GM21529 (cell line): ENCODE data around the gene FAM168A.

Experiments used
- ATAC-seq: cut with Tn5 transposase; IDR thresholded peaks from one replicate; pipeline ENCODE4 v1.9.1; 2021; ENCODE audit not compliant: unreplicated experiment

FAM168A gene

DNA sequence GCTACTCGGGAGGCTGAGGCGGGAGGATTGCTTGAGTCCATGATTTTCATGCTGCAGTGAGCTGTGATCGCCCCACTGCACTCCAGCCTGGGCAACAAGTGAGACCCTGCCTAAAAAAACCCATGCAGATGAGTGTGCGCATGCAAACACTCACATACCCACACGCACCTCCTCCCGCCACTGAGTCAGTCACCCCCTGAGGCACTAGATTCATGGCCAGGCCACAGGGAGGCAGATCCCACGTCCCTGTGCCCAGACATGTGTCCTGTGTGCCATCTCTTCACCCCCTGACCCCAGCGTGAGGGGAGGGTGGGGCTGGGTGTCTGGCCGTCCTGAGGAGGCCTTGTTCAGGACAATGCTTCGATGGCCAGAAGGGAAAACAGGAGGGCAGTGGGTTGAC lies 206.2 kb downstream of the FAM168A start:
- no peak for ATAC-seq

- ATAC-seq: no peak
Measured at GRCh38 chr11:73390601-73391565, 207.0 kb downstream of the FAM168A start.

GRCh38 chr11:73389916-73390315 lies 208.0 kb downstream of the FAM168A start:
- ATAC-seq: no peak

- ATAC-seq: no peak
Measured at GRCh38 chr11:73389134-73389525, 208.8 kb downstream of the FAM168A start.

GRCh38 chr11:73388265-73389133 lies 209.4 kb downstream of the FAM168A start:
- ATAC-seq: no peak

GRCh38 chr11:73387594-73388264 lies 210.2 kb downstream of the FAM168A start:
- no peak for ATAC-seq

DNA sequence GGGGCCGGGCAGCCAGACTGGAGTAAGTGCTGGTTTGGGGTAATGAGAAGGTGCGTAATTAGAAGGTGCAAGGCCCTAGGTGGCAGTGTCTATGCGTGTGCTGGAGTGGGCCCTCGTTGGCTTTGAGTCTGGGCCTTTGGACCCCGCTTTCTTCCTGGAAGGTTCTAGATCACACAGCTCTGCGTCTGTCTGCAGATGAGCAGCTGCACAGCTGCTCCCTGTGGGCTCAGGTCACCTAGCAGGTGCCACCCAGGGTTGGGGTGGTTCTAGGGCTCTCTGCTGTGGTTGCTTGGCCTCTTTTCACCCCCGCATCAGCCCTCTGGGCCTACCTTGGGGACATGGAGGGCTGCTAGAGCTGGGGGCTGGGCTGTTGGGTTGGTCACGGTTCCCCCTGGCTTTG lies 211.4 kb downstream of the FAM168A start:
- ATAC-seq: no peak

GRCh38 chr11:73386016-73386415 lies 211.9 kb downstream of the FAM168A start:
- no peak for ATAC-seq

GRCh38 chr11:73384872-73385689 lies 212.8 kb downstream of the FAM168A start:
- peak; percentile 48 for ATAC-seq

- ATAC-seq: no peak
Measured at GRCh38 chr11:73384531-73384871, 213.4 kb downstream of the FAM168A start.

DNA sequence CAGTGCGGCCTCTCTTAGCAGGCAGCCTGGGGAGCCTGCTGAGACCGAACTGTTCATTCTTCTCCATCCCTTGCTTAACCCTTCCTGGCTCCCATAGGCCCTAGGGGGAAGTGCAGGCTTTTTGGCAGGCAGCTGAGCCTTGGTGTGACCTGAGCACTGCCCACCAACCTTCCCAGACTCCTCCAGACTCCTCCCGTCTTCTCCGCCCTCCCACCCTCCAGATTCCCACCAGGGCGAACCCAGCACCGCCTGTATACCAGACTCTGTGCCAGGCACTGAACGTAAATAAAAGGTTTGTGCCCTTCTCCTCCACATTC lies 213.8 kb downstream of the FAM168A start:
- ATAC-seq: no peak

- ATAC-seq: no peak
Measured at GRCh38 chr11:73383249-73384124, 214.4 kb downstream of the FAM168A start.

DNA sequence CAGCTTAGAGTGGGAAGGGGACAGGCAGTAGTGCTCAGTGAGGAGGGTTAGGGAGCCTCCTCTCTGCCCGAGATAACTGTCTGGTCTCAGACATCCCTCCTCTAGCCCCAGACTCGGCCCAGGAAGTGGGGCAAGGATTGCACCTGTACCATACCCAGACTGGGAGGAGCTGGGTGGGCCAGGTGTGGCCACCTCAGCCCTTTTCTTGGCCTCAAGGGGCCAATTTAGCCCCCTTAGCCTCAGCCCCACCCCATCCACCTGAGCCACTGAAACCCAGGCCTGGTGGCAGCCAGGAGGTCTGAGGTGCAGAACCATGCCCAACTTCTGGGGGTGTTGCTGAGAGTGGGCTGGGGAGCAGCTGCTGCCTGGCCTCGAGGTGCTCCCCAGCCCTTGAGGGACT lies 215.2 kb downstream of the FAM168A start:
- ATAC-seq: no peak

GRCh38 chr11:73382183-73382582 lies 215.7 kb downstream of the FAM168A start:
- ATAC-seq: no peak

DNA sequence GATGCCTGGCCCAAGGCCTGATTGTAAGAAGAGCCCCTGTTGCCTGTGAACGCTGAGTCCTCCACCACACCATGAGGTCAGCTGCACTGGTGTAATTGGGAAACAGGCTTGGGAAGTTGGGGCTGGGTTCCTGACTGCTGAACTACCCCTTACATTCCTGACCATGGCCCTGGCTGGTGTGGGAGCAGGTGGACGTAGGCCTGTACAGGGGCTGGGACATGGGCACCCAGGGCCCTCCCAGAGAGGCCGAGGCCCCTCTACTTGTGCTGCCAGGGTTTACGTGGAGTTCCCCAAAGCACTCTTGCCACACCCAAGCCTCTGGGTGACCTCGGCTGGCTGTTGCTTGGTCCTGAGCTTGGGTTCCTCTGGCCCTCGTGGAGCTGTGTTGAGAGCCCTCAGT lies 216.3 kb downstream of the FAM168A start:
- no peak for ATAC-seq

DNA sequence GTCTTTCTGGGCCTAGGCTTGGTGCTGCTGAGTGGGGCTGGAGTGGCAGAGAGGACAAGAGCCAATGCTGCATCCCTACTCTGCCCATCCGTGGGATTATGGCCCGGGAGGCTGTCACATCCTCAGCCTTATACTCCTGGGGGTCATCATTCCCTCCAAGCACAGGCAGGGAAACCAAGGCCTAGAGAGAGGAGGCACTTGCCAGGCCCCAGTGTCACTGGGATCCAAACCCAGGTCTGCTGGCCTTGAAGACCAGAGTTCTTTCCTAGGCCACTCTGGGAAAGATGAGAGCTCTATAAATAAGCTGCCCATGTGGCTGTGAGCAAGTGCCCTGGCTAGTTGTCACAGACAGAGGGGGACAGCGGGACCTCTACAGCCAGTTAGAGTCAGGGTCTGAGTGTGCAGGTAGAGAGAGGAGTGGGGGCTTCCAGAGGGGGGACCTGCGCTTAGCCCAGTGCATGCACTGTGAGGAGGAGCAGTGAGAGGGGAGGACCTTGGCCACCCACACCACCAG lies 217.0 kb downstream of the FAM168A start:
- no peak for ATAC-seq

GRCh38 chr11:73380331-73380730 lies 217.6 kb downstream of the FAM168A start:
- no peak for ATAC-seq

DNA sequence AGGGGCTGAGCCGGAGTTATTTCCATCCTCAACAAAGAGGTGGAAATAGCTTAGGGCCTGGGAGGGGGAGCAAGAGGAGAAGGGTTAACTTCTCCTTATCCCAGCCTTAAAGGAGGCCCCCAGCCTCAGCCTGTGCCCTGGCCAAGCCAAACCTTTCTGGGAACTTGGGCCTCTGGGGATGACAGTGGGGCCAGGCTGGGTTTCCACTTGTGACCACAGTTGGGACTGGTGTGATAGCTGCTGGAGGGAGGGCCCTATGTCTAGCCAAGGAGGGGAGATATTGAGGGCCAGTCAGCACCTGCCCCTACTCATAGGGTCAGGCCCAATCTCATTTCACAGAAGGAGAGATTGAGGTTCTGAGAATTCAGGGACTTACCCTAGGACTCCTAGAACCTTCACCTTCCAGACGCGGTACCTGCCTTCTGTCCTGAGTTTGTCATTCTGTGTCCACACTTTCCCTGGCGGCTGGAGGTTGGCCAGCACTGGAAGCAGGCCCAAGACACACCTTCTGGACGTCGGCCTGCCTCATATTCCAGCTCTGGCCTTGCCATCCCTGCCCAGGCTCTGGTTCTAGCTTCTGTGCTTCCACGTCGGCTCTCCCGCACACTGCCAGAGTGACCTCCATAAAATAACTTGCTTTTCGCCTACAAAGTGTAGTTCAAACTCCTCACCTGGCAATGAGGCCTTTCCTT lies 218.6 kb downstream of the FAM168A start:
- no peak for ATAC-seq
